GM19324 (cell line): ENCODE data around the gene ATOSB.

Source experiments
- ATAC-seq: cut with Tn5 transposase; IDR thresholded peaks from one replicate; pipeline ENCODE4 v1.9.1; 2021; ENCODE audit warnings: mild to moderate bottlenecking, moderate library complexity; ENCODE audit not compliant: unreplicated experiment, low FRiP score

Gene ATOSB

GRCh38 chr9:35114840-35115628 lies 628 bp downstream of the ATOSB start:
- no peak for ATAC-seq

GRCh38 chr9:35114113-35114839 lies 1.4 kb downstream of the ATOSB start:
- ATAC-seq, result no peak

- no peak for ATAC-seq
Observed at GRCh38 chr9:35112257-35113020, 3.2 kb downstream of the ATOSB start.

GRCh38 chr9:35111001-35111933 lies 4.4 kb downstream of the ATOSB start:
- ATAC-seq, result peak; percentile 83

GRCh38 chr9:35110327-35110761 lies 5.3 kb downstream of the ATOSB start:
- ATAC-seq, result no peak

GRCh38 chr9:35108946-35109575 lies 6.6 kb downstream of the ATOSB start:
- ATAC-seq, result no peak

GRCh38 chr9:35108461-35108860 lies 7.2 kb downstream of the ATOSB start:
- no peak for ATAC-seq

- ATAC-seq, result no peak
Observed at GRCh38 chr9:35107297-35108290, 8.1 kb downstream of the ATOSB start.

GRCh38 chr9:35106343-35106730 lies 9.3 kb downstream of the ATOSB start:
- ATAC-seq, result no peak

GRCh38 chr9:35105571-35106342 lies 9.9 kb downstream of the ATOSB start:
- ATAC-seq, result no peak

- ATAC-seq, result no peak
Observed at GRCh38 chr9:35105126-35105525, 10.5 kb downstream of the ATOSB start.

- no peak for ATAC-seq
Observed at GRCh38 chr9:35104586-35104985, 11.1 kb downstream of the ATOSB start.

- ATAC-seq, result no peak
Observed at GRCh38 chr9:35103660-35104191, 11.9 kb downstream of the ATOSB start.

GRCh38 chr9:35102769-35103659 lies 12.6 kb downstream of the ATOSB start, which contains the start of gene STOML2:
Gene STOML2 (minus strand): TSS chr9:35103131. CDS start chr9:35103094, 37 bp downstream.
- peak; percentile 91 for ATAC-seq

GRCh38 chr9:35102465-35102768 lies 13.2 kb downstream of the ATOSB start:
- ATAC-seq, result peak; percentile 21

- no peak for ATAC-seq
Observed at GRCh38 chr9:35097573-35097972, 18.1 kb downstream of the ATOSB start.
